Mammary epithelial cell (primary cell): Measurements from ENCODE around the gene PXDC1.

ENCODE experiments used
- EZH2 ChIP-seq: IDR thresholded peaks from 2 replicates; pipeline ENCODE4 v1.6.1; 2012; ENCODE audit warnings: low read length, inconsistent platforms, borderline replicate concordance
- TF ChIP-seq, protein P1 (sequence below), 2 donors: IDR thresholded peaks in 1 of 2; conservative IDR thresholded peaks in 1 of 2; 2 replicates each; pipeline ENCODE4 v1.5.1; 2011 to 2012; ENCODE audit warnings: inconsistent platforms in 2 of 2, low read length in 2 of 2, mild to moderate bottlenecking in 2 of 2, control low read depth in 1 of 2, low read depth in 1 of 2; ENCODE audit not compliant: insufficient read depth in 1 of 2; ENCODE audit errors: extremely low read depth in 1 of 2

DNA sequence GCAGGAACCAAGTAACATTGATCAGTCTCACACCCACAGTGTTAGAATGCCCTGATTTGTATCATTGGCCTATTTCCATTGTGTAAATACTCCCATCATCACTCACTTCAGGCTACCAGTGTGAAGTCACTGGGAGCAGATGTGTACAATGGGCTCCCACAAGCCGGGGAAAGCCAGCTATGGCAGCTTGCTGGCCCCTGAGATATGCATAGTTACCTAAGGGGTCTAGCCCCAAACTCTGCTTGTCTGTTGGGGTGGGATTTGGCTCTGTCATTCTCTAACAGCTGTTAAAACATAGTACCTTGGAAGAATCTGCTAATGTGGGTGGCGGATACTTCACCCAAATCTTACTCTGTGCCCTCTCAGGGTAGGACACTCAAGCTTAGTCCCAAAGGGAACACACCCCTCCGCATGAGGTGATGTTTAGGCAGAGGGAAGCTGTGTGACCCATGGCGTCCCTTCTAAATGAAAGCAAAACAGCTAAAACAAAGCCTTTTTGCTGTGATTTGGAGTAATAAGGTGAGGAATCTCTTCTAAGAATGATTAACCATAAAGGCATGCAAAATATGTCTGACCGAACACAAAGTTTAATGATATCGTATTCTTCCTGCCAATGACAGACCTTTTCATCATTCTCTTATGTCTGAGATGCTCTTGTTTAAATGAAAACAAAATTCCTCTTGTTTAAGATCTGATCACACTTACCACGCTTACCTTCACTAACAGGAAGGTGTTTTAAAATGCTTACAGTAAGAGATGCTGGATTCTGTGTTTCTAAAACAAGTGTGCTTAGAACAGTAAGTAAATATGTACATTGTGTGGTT is 45.9 kb upstream of the PXDC1 start:
- no peak for TF ChIP-seq EZH2
- TF ChIP-seq, protein P1, sequence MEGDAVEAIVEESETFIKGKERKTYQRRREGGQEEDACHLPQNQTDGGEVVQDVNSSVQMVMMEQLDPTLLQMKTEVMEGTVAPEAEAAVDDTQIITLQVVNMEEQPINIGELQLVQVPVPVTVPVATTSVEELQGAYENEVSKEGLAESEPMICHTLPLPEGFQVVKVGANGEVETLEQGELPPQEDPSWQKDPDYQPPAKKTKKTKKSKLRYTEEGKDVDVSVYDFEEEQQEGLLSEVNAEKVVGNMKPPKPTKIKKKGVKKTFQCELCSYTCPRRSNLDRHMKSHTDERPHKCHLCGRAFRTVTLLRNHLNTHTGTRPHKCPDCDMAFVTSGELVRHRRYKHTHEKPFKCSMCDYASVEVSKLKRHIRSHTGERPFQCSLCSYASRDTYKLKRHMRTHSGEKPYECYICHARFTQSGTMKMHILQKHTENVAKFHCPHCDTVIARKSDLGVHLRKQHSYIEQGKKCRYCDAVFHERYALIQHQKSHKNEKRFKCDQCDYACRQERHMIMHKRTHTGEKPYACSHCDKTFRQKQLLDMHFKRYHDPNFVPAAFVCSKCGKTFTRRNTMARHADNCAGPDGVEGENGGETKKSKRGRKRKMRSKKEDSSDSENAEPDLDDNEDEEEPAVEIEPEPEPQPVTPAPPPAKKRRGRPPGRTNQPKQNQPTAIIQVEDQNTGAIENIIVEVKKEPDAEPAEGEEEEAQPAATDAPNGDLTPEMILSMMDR (conservative IDR thresholded peaks at IDR 0.05 in 1 of 2, IDR thresholded peaks at IDR 0.05 in 1 of 2; ENCODE audit: extremely low read depth in 1 of 2, insufficient read depth in 1 of 2, low read depth in 1 of 2, low read length in 2 of 2), result no peak
